RPMI7951 (cell line): ENCODE measurements around the gene VTI1A. TPM values are rescaled to one million over a fixed set of nuclear protein-coding genes. Genes with fewer than 3 reads are reported as not detected.
A peak's percentile ranks its signal among the peaks of the same experiment; 100 is the strongest.
"Not testable (repeated sequence)": the region's sequence is repeated elsewhere in the genome, so short reads cannot be mapped to it uniquely, and the experiment has no call there.

Source experiments
- DNase-seq: peaks from one replicate; pipeline ENCODE4 v3.0.0-alpha.2; 2012; ENCODE audit warnings: low read depth
- total RNA-seq: library from RNA; depleted of rRNA; stranded (reverse); fragments of >200 nt; shearing (Covaris generic); gene quantifications from 2 replicates; pipeline ENCODE4 v1.2.3, GENCODE V29; 2014

Gene VTI1A
- total RNA-seq, 1 experiment from 2014 or later: 22.9 TPM

- DNase-seq: no peak
Measured at GRCh38 chr10:112454910-112455779, 8.1 kb downstream of the VTI1A start.

GRCh38 chr10:112456533-112456932 is 9.5 kb downstream of the VTI1A start:
- DNase-seq: no peak

GRCh38 chr10:112460366-112460765 is 13.4 kb downstream of the VTI1A start:
- no peak for DNase-seq

- DNase-seq: peak; percentile 13
Measured at GRCh38 chr10:112461029-112461887, 14.2 kb downstream of the VTI1A start.

GRCh38 chr10:112464074-112464473 is 17.1 kb downstream of the VTI1A start:
- not testable (repeated sequence) for DNase-seq

GRCh38 chr10:112465299-112465883 is 18.4 kb downstream of the VTI1A start:
- DNase-seq: no peak

GRCh38 chr10:112466802-112467201 is 19.8 kb downstream of the VTI1A start:
- no peak for DNase-seq

GRCh38 chr10:112467541-112468075 is 20.6 kb downstream of the VTI1A start:
- DNase-seq: no peak

GRCh38 chr10:112471878-112472487 is 25.0 kb downstream of the VTI1A start:
- DNase-seq: peak; percentile 51

- DNase-seq: no peak
Measured at GRCh38 chr10:112475575-112476218, 28.7 kb downstream of the VTI1A start.

- DNase-seq: no peak
Measured at GRCh38 chr10:112481602-112482001, 34.6 kb downstream of the VTI1A start.

GRCh38 chr10:112484399-112484798 is 37.4 kb downstream of the VTI1A start:
- no peak for DNase-seq

GRCh38 chr10:112487964-112488363 is 40.9 kb downstream of the VTI1A start:
- no peak for DNase-seq

GRCh38 chr10:112490545-112490944 is 43.5 kb downstream of the VTI1A start:
- peak; percentile 41 for DNase-seq

GRCh38 chr10:112491144-112491543 is 44.1 kb downstream of the VTI1A start:
- DNase-seq: no peak

- DNase-seq: no peak
Measured at GRCh38 chr10:112492736-112493135, 45.7 kb downstream of the VTI1A start.

GRCh38 chr10:112497347-112497950 is 50.4 kb downstream of the VTI1A start:
- no peak for DNase-seq

GRCh38 chr10:112498806-112499205 is 51.8 kb downstream of the VTI1A start:
- DNase-seq: no peak

GRCh38 chr10:112499985-112500384 is 53.0 kb downstream of the VTI1A start:
- not testable (repeated sequence) for DNase-seq

GRCh38 chr10:112502536-112502935 is 55.5 kb downstream of the VTI1A start:
- DNase-seq: no peak

GRCh38 chr10:112503643-112504042 is 56.6 kb downstream of the VTI1A start:
- DNase-seq: no peak
